GM10248 (cell line): ENCODE results near the gene PRND.

ENCODE experiments used
- CTCF ChIA-PET: fragments of 300-600 bp; sonication (Branson Sonifier 250); formaldehyde crosslinking; extraction: SDS; loops from one replicate; lab custom pipeline; 2021; ENCODE audit warnings: antibody characterized with exemption; lab: Yijun Ruan, JAX
- POLR2A ChIA-PET: fragments of 350-650 bp; sonication (Branson Sonifier 250); formaldehyde crosslinking; extraction: SDS; loops from one replicate; lab custom pipeline; 2020; ENCODE audit warnings: antibody characterized with exemption; lab: Yijun Ruan, JAX
- DNase-seq: peaks from one replicate; pipeline ENCODE4 v3.0.0; 2012; ENCODE audit errors: extremely low spot score
- TF ChIP-seq, protein P1 (sequence below): IDR thresholded peaks from 2 replicates; pipeline ENCODE4 v1.5.1; 2012; ENCODE audit warnings: mild to moderate bottlenecking, low read depth; ENCODE audit errors: extremely low read depth, missing control alignments, control extremely low read depth

PRND gene

DNA sequence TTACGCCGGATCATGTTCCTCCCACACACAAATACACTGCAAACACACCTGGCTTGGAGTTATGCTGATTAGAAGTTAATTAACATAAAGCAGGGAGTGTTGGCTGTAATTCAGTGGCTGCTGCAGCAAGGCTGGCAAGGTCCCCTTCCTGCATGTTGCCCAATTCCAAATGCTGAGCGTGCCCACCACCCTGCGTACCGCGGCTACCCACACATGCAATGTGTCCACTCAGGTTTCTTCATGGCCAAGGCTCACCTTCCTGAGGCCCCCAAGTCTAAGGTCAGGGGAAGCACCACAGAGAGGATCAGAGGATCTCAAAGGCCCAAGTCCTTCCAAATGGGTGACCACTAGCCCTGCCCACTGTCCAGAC lies 11.6 kb upstream of the PRND start:
- DNase-seq: no peak
- TF ChIP-seq, protein P1, sequence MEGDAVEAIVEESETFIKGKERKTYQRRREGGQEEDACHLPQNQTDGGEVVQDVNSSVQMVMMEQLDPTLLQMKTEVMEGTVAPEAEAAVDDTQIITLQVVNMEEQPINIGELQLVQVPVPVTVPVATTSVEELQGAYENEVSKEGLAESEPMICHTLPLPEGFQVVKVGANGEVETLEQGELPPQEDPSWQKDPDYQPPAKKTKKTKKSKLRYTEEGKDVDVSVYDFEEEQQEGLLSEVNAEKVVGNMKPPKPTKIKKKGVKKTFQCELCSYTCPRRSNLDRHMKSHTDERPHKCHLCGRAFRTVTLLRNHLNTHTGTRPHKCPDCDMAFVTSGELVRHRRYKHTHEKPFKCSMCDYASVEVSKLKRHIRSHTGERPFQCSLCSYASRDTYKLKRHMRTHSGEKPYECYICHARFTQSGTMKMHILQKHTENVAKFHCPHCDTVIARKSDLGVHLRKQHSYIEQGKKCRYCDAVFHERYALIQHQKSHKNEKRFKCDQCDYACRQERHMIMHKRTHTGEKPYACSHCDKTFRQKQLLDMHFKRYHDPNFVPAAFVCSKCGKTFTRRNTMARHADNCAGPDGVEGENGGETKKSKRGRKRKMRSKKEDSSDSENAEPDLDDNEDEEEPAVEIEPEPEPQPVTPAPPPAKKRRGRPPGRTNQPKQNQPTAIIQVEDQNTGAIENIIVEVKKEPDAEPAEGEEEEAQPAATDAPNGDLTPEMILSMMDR: no peak
- ChIA-PET POLR2A (no interaction called here), CTCF (no interaction called here)

DNA sequence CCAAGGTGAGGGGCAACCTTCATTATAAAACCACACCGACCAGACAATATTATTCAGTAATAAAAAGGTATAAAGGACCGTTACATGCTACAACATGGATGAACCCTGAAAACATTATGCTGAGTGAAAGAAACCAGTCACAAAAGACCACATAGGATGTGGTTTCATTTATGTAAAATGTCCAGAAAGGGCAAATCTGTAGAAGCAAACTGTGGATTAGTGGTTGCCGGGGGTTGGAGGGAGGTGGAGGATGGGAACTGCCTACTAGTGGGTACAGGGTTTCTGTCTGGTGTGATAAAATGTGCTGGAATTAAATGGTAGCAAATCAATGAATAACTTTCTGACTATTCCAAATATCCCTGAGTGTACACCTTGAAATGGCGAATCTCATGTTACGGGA lies 10.2 kb upstream of the PRND start:
- no peak for DNase-seq
- CTCF ChIA-PET: no interaction called here
- TF ChIP-seq, protein P1: no peak
- POLR2A ChIA-PET: no interaction called here

DNA sequence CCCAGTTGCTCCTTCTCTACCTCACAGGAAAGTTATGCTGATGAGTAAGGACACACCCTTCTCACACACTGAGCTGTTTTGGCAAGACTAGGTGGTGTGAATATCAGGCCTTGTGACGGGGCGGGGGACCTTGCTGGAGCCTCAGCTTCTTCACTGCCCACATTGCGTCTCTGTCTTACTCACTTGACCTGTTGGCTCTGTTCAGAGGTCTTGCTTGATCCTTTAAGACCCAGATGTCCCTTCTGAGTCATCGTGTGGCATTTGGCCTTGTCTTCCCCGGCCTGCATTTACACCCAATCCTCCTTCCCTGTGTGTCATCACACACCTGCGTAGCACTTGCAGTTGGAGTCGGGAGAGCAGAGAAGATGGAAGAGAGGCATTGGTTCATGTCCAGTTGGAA lies 8.3 kb upstream of the PRND start:
- DNase-seq: no peak
- ChIA-PET POLR2A (no interaction called here), CTCF (interaction anchor here (1.3 to 1.4 kb wide), 2 partner anchors 10 to 108 kb away, joined by 3 to 4 read pairs; no protein-coding TSS in a partner anchor)
- TF ChIP-seq, protein P1: no peak

DNA sequence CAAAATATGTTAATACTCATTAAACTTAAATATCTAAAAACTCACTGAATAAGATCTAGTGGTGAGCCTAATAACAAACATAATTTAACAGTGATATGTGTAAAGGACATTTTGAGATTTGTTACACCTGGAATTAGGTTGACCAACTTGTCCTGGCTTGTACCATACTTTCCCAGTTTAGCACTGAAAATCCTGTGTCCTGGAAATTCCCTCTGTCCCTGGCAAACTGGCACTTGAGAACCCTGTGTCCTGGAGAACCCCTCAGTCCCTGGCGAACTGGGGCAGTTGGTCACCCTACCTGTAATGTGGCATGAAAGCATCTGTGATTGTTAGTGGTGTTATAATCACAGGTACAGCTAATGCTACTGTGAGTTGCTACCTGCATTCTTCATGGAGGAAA lies 6.9 kb upstream of the PRND start:
- POLR2A ChIA-PET: no interaction called here

DNA sequence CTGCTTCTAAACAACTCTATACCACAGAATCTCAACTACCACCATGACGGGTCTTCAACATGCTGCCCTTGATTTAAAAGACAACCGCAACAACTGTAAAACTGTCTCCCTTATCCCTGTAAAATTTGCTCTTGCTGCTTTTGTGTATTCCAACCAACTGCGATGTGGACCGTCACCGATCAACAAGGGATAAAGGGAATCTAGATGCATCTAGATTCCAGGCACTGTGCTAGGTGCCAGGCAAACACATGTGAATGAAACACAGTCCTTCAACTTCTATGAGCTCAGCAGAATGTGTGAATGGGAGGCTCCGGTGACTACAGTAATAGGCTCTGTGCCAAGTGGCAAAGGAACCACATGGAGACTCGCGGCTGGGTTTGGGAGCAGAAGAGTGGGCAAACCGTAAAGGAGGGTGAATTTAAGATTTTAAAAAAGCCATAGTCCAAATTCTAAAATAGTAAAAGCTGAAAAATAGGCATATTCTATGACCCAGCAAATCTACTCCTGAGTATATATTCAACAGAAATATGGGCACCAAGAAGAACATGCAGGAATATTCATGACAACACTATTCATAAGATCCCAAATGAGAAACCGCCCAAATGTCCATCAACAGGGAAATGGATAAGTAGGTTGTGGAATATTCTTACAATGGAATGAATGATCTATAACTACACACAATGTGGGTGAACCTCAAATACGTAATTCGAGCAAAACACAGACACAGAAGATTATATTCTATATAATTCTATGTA lies 3.7 kb upstream of the PRND start:
- ChIA-PET POLR2A (no interaction called here), CTCF (interaction anchor here (0.6 to 9.7 kb wide), 3 partner anchors 12 to 113 kb away, joined by 3 to 120 read pairs (median 3); no protein-coding TSS in a partner anchor)
- TF ChIP-seq, protein P1: no peak
- DNase-seq: no peak

More for the DNA sequence above, 6.9 kb upstream of the PRND start:
- no peak for DNase-seq
- TF ChIP-seq, protein P1: no peak
- CTCF ChIA-PET: interaction anchor here (1.3 to 2.1 kb wide), 5 partner anchors 11 to 123 kb away, joined by 3 to 5 read pairs (median 5); no protein-coding TSS in a partner anchor

DNA sequence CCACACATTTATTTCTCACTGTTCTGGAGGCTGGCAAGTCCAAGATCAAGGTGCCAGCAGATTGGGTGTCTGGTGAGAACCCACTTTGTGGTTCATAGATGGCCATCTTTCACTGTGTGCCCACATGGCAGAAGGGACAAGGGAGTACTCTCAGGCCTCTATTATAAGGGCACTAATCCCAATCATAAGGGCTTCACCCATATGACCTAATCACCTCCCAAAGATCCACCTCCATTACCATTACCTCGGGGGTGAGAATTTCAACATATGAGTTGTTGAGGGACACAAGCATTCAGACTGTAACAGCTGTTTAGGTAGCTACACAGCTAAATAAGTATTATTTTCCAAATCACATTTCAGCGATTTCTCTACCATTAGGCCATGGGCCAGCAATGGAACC lies 2.5 kb upstream of the PRND start:
- ChIA-PET POLR2A (no interaction called here), CTCF (interaction anchor here (1.0 to 9.7 kb wide), 6 partner anchors 20 to 114 kb away, joined by 3 to 120 read pairs (median 7); no protein-coding TSS in a partner anchor)
- no peak for DNase-seq
- TF ChIP-seq, protein P1: no peak
